ENCODE results near the gene SLC22A4.

- TF ChIP-seq CTCF (optimal IDR thresholded peaks at IDR 0.05 in 1 of 3, IDR thresholded peaks at IDR 0.05 in 1 of 3, conservative IDR thresholded peaks at IDR 0.05 in 1 of 3; ENCODE audit: extremely low read depth in 1 of 3, insufficient read depth in 2 of 3, low read length in 3 of 3) = no peak
- TF ChIP-seq EZH2 (IDR thresholded peaks at IDR 0.05; ENCODE audit: low read length) = no peak
Measured at GRCh38 chr5:132280371-132281240, 13.6 kb upstream of the SLC22A4 start.
